Activated naive CD8-positive, alpha-beta T cell treated with anti-CD3 and anti-CD28 coated beads, Interleukin-2, amount 10 ng/mL, durations not matched to agents 7 days and 5 days (primary cell): ENCODE results near the gene SHFL. TPM values are rescaled to one million over a fixed set of nuclear protein-coding genes. Genes with fewer than 3 reads are reported as not detected.

Experiments used
- ATAC-seq: fragments of 150-1000 bp; cut with Tn5 transposase; one replicate; pipeline ENCODE4 v1.10.0; 2021; ENCODE audit warnings: low read depth, moderate library complexity
- POLR2A ChIA-PET: fragments of 350-600 bp; sonication (Branson Sonifier 250); formaldehyde crosslinking; loops from one replicate; lab custom pipeline; 2021; ENCODE audit warnings: antibody characterized with exemption; lab: Charles Lee
- DNase-seq: peaks from one replicate; pipeline ENCODE4 v3.0.0; 2021
- H3K27ac Mint-ChIP-seq: one replicate; pipeline ENCODE4 v1.8.0; 2022; ENCODE audit warnings: mild to moderate bottlenecking, mixed read lengths
- H3K27me3 Mint-ChIP-seq: one replicate; pipeline ENCODE4 v1.8.0; 2022; ENCODE audit warnings: mild to moderate bottlenecking, moderate library complexity, mixed read lengths
- H3K36me3 Mint-ChIP-seq: one replicate; pipeline ENCODE4 v1.8.0; 2021; ENCODE audit warnings: mild to moderate bottlenecking, mixed read lengths
- H3K4me1 Mint-ChIP-seq: one replicate; pipeline ENCODE4 v1.8.0; 2021; ENCODE audit warnings: mixed read lengths
- H3K4me3 Mint-ChIP-seq: one replicate; pipeline ENCODE4 v1.8.0; 2022; ENCODE audit warnings: mild to moderate bottlenecking, moderate library complexity, mixed read lengths
- H3K9me3 Mint-ChIP-seq: one replicate; pipeline ENCODE4 v1.8.0; 2021; ENCODE audit warnings: mixed read lengths
- total RNA-seq, 2 experiments: library from RNA; stranded (reverse); gene quantifications; one replicate each; pipeline ENCODE4 v1.2.3, GENCODE V29; 2021

SHFL gene
- total RNA-seq, 2 experiments from 2014 or later: 118 to 126 TPM

DNA sequence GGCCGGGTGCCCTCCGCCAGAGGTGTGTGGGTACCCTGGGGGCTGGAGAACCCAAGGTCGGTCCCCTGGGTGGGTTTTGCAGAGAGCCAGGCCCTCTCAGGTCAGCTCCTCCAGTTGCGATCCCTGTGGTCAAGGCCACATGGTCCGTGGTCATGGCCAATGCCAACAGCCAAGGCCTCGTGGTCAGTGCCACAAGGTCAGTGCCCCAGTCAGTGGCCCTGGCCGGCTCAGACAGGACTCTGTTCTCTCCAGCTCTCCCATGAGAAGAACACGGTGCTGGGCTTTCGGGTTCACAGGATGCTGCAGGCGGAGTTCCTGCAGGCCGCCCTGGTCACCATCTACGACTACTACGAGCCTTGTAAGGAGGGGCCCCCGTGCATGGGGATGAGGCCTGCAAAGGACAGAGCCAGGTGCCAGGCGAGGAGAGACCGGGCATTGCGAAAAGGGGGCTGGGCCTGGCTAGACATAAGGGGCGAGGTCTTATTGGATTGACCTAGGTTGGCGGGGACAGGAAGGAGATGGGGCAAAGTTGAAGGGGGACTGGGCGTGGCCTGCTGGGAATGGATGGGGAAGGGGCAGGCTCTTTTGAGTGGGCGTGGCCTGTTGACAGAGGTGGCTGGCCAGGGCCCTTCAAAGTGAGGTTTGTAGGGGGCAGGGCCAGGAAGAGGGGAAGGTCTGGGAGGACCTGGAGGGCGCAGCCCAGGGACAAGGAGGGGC lies 15.2 kb upstream of the SHFL start:
- H3K9me3 Mint-ChIP-seq: no peaks in the 10 kb centered on the region
- H3K27ac Mint-ChIP-seq: no peak overlapping the region
- POLR2A ChIA-PET: no interaction called here
- H3K4me3 Mint-ChIP-seq: no peak overlapping the region
- DNase-seq (no peak), ATAC-seq (no peak)
- peaks cover 5% of the 10 kb centered on the region for H3K4me1 Mint-ChIP-seq
- no peaks in the 10 kb centered on the region for H3K36me3 Mint-ChIP-seq
- H3K27me3 Mint-ChIP-seq: peaks cover 16% of the 10 kb centered on the region

DNA sequence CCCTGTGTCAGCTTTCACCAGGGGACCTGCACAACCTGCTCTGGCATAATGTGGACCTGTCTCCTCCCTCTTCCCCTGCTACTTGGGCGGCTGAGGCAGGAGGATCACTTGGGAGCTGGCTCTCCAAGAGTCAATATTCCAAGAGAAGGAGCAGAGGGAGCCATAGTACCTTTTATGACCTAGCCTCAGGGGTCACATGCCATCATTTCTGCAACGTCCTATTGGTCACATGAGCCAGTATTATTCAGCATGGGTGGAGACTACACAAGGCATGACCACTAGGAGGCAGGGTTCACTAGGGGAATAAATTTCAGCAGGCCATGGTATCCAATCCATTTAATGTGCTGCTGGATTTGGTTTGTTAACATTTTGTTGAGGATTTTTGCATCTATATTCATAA lies 12.0 kb upstream of the SHFL start:
- Mint-ChIP-seq H3K36me3 (no peaks in the 10 kb centered on the region), H3K27ac (no peak overlapping the region), H3K4me3 (no peak overlapping the region), H3K27me3 (peaks cover 21% of the 10 kb centered on the region), H3K4me1 (no peaks in the 10 kb centered on the region), H3K9me3 (no peaks in the 10 kb centered on the region)
- POLR2A ChIA-PET: interaction anchor here (1.5 kb wide), 1 partner anchor 38 kb away, joined by 4 read pairs; the partner anchor contains the start of gene P2RY11
- ATAC-seq (peak; percentile 76), DNase-seq (no peak)

DNA sequence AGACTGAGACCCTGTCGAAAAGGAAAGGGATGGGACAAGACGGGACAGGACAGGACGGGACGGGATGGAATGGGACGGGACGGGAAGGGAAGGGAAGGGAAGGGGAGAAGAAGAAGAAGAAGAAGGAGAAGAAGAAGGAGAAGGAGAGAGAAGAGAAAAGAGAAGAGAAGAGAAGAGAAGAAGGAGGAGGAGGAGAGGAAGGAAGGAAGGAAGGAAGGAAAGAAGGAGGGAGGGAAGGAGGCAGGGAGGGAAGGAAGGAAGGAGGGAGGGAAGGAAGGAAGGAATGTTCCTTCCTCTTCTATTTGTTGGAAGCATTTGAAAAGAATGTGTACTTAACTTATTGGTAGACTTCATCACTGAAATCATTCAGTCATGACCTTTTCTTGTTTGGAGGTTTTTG lies 9.6 kb upstream of the SHFL start:
- no peaks in the 10 kb centered on the region for H3K4me1 Mint-ChIP-seq
- no peak overlapping the region for H3K4me3 Mint-ChIP-seq
- POLR2A ChIA-PET: interaction anchor here (0.6 to 1.2 kb wide), 2 partner anchors 37 to 176 kb away, joined by 3 read pairs; no protein-coding TSS in a partner anchor
- ATAC-seq (no peak), DNase-seq (no peak)
- H3K27ac Mint-ChIP-seq: no peak overlapping the region
- H3K36me3 Mint-ChIP-seq: no peaks in the 10 kb centered on the region
- H3K27me3 Mint-ChIP-seq: peaks cover 27% of the 10 kb centered on the region
- H3K9me3 Mint-ChIP-seq: no peaks in the 10 kb centered on the region

DNA sequence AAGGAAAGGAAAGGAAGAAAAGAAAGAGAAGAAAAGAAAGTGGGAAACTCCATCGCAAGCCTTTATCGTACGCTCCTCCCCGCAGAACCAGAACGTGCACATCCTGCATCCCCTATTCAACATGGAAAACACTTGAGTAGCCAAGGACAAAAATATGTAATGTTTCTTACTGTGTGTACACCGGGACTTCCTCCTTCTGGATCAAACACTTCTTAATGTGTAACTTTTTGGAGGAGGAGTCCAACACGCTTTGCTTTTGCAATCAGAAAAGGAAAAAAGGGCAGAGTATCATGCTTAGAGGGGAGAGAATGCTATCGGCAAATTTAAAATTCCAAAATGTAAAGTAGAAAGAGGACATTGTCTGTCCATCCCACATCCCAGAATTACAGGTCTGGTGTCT lies 7.8 kb upstream of the SHFL start:
- POLR2A ChIA-PET: no interaction called here
- Mint-ChIP-seq H3K36me3 (no peaks in the 10 kb centered on the region), H3K27me3 (peaks cover 27% of the 10 kb centered on the region), H3K9me3 (no peaks in the 10 kb centered on the region), H3K4me1 (no peaks in the 10 kb centered on the region), H3K4me3 (no peak overlapping the region), H3K27ac (no peak overlapping the region)
- ATAC-seq (no peak), DNase-seq (no peak)

DNA sequence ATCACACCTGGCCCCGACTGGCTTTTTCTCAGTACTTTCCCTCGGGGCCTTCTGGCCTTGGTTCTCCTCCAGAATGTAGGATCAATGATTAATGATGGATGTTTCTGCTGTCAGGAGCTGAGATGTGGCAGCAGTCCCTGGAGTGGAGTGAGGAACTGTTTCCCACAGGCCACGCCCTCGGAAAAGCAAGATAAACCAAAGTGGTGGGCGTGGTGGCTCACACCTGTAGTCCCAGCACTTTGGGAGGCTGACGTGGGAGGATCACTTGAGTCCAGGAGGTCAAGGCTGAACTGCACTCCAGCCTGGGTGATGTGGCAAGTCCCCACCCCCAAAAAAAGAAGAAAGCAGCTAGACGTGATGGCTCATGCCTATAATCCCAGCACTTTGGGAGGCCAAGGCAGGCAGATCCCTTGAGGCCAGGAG lies 7.1 kb upstream of the SHFL start:
- no peak for DNase-seq
- Mint-ChIP-seq H3K9me3 (no peaks in the 10 kb centered on the region), H3K4me1 (no peaks in the 10 kb centered on the region), H3K36me3 (no peaks in the 10 kb centered on the region), H3K27ac (peak overlapping the region; percentile 21), H3K27me3 (peaks cover 27% of the 10 kb centered on the region), H3K4me3 (no peak overlapping the region)
- POLR2A ChIA-PET: no interaction called here
- ATAC-seq: no peak

DNA sequence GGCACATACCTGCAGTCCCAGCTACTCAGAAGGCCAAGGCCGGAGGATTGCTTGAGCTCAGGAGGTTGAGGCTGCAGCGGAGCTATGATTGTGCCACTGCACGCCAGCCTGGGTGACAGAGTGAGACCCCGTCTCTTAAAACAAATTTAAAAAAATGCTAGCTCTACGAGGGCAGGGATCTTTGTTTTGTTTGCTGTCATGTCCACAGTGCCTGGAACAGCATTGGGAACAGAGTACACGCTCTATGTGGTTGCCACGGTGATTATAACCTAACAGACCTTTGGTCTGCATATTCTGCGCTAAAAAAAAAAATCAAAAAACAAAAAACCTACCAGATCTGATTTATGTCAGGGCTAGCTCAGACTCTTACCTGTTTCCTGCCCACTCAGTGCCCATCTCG lies 2.2 kb upstream of the SHFL start:
- Mint-ChIP-seq H3K9me3 (no peaks in the 10 kb centered on the region), H3K4me3 (no peak overlapping the region), H3K4me1 (peaks cover 11% of the 10 kb centered on the region), H3K27me3 (peaks cover 7% of the 10 kb centered on the region), H3K27ac (no peak overlapping the region), H3K36me3 (peaks cover 12% of the 10 kb centered on the region)
- ATAC-seq: no peak
- POLR2A ChIA-PET: interaction anchor here (0.8 to 1.3 kb wide), 2 partner anchors 12 to 29 kb away, joined by 3 to 4 read pairs; no protein-coding TSS in a partner anchor
- no peak for DNase-seq

DNA sequence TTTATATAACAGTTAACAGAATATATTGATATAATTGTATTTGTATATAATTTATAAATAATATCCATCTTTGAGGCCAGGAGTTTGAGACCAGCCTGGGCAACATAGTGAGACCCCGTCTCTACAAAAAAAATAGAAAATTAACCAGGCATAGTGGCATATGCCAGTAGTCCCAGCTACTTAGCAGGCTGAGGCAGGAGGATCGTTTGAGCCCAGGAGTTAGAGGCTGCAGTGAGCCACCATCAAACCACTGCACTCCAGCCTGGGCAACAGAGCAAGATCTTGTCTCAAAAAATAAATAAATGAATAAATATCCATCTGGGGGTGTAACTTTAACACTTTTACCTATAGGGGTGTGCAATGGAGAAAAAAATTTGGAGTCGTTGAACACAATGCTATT lies 1.3 kb upstream of the SHFL start:
- H3K9me3 Mint-ChIP-seq: no peaks in the 10 kb centered on the region
- H3K27ac Mint-ChIP-seq: peak overlapping the region; percentile 92
- POLR2A ChIA-PET: interaction anchor here (0.8 to 1.5 kb wide), 3 partner anchors 11 to 29 kb away, joined by 3 to 4 read pairs (median 3); partner anchors contain the start of gene ANGPTL6
- H3K4me3 Mint-ChIP-seq: no peak overlapping the region
- DNase-seq: no peak
- peaks cover 7% of the 10 kb centered on the region for H3K27me3 Mint-ChIP-seq
- H3K36me3 Mint-ChIP-seq: peaks cover 19% of the 10 kb centered on the region
- no peak for ATAC-seq
- peaks cover 14% of the 10 kb centered on the region for H3K4me1 Mint-ChIP-seq

DNA sequence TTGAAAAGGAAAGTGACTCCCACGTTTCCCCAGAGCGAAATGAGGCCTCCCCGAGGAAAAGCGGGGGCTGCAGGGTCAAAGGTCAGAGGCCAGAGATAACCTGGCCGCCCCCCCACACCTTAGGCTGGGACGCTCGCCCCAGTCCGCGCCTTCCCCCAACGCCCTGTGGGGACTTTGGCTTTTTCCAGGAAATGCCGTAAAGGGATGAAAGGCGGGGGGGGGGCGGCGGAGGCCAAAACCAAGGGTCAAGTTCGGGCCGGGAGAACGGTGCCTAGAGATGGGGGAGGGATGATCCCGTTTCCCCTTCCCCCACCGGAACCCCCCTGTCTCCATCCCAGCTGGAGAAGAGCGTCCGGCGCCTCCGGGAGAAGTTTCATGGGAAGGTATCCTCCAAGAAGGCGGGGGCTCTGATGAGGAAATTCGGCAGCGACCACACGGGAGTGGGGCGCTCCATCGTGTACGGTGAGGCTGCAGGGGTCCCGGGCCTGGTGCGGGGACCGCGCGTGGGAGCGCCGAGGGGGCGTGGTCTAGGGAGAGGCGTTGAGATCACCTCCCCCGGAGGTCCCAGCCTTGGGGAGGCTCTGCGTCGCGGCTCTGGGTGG lies 575 bp downstream of the SHFL start:
- peak; percentile 21 for ATAC-seq
- peak overlapping the region; percentile 91 for H3K4me3 Mint-ChIP-seq

DNA sequence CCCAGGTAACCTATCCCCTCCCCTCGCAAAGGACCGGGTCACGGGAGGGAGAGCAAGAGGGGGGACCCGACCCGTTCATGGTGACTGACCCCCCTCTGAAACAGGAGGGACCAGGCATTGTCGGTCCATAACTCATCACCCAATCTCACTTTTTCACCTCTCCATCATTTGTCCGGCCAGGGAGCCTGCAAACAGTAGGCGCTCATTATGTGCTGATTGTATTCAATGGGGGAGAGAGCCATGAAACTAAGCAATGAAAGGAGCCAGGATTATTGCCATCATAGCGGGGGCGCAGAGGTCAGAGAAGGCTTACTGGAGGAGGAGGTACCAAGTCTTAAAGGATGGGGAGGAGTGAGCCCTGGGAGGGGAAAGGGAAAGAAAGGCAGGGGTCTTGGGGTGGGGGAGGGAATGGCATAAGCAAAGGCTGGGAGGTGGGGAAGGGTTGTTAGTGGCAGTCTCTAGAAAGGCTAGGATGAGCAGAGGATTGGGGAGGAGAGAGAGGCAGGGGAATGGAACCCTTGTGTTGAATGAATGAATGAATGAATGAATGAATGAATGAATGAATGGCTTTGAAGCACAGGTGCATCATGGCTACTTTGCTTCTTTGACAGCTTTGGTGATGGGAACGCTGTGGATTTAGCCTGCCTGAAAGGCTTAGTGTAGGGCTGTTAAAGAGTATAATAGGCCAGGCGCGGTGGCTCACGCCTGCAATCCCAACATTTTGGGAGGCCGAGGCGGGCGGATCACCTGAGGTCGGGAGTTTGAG lies 1.4 kb downstream of the SHFL start:
- H3K36me3 Mint-ChIP-seq: peaks cover 28% of the 10 kb centered on the region
- H3K27ac Mint-ChIP-seq: peak overlapping the region; percentile 77
- POLR2A ChIA-PET: interaction anchor here (1.2 to 1.5 kb wide), 2 partner anchors 9 to 26 kb away, joined by 3 to 4 read pairs; no protein-coding TSS in a partner anchor
- peaks cover 19% of the 10 kb centered on the region for H3K4me1 Mint-ChIP-seq
- ATAC-seq (no peak), DNase-seq (no peak)
- no peaks in the 10 kb centered on the region for H3K27me3 Mint-ChIP-seq
- peak overlapping the region; percentile 91 for H3K4me3 Mint-ChIP-seq
- no peaks in the 10 kb centered on the region for H3K9me3 Mint-ChIP-seq

More for the DNA sequence above, 575 bp downstream of the SHFL start:
- Mint-ChIP-seq H3K9me3 (no peaks in the 10 kb centered on the region), H3K27me3 (no peaks in the 10 kb centered on the region), H3K36me3 (peaks cover 22% of the 10 kb centered on the region), H3K4me1 (peaks cover 19% of the 10 kb centered on the region), H3K27ac (peak overlapping the region; percentile 77)
- POLR2A ChIA-PET: interaction anchor here (1.2 to 1.5 kb wide), 2 partner anchors 10 to 27 kb away, joined by 3 to 4 read pairs; no protein-coding TSS in a partner anchor
- peak; percentile 69 for DNase-seq

DNA sequence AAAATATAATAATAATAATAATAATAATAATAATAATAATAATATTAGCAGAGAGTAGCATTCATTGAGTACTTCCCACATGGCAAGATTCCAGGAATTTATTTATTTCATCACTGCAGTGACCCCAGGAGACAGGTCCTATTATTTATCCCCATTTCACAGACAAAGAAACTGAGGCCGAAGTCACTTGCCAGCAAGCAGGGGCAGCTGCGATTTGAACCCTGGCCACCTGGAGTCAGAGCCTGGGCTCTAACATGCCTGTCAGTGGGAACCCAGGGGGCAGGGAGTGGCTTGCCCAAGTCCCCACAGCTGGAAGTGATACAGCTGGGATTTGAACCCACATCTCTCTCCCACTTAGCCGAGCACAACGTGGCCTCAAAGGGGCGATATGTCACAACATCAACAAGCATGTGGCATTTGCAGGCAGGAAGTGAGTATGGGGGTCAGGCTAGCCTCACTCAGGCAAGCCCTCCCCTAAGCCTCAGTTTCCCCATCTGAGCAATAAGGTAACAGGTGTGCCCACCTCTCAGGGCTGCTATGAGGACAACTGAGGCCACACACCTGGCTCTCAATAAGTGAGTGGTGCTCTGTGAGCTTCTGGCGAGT lies 2.9 kb downstream of the SHFL start:
- ATAC-seq: no peak
- no peaks in the 10 kb centered on the region for H3K9me3 Mint-ChIP-seq
- DNase-seq: no peak
- H3K27ac Mint-ChIP-seq: peak overlapping the region; percentile 9
- H3K36me3 Mint-ChIP-seq: peaks cover 39% of the 10 kb centered on the region
- peaks cover 19% of the 10 kb centered on the region for H3K4me1 Mint-ChIP-seq
- H3K27me3 Mint-ChIP-seq: no peaks in the 10 kb centered on the region
- H3K4me3 Mint-ChIP-seq: no peak overlapping the region
- POLR2A ChIA-PET: interaction anchor here (1.1 kb wide), 1 partner anchor 16 kb away, joined by 3 read pairs; no protein-coding TSS in a partner anchor

DNA sequence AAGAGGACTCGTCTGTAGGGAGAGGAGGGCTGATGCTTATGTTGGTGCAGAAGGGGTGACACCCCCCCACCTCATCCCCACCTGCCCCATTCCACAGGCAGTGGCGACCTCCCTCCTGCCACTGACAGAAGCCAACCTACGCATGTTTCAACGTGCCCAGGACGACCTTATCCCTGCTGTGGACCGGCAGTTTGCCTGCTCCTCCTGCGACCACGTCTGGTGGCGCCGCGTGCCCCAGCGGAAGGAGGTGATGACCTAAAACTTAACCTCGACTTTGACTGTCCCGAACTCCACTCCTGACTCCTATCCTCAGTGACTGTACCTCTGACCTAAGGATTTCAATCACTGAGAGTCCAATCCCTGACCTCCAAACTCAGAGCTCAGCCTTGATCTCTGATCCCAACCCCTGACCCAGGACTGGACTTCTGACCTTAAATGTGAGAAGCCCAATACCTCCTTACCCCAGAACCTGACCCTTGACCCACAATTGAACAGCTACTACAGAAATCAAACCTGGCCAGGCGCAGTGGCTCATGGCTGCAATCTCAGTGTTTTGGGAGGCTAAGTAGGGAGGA lies 3.8 kb downstream of the SHFL start:
- no peak overlapping the region for H3K4me3 Mint-ChIP-seq
- no peaks in the 10 kb centered on the region for H3K27me3 Mint-ChIP-seq
- no peak for DNase-seq
- no peak for ATAC-seq
- peak overlapping the region; percentile 56 for H3K27ac Mint-ChIP-seq
- no peaks in the 10 kb centered on the region for H3K9me3 Mint-ChIP-seq
- POLR2A ChIA-PET: interaction anchor here (0.6 to 1.7 kb wide), 5 partner anchors 12 to 627 kb away, joined by 3 to 7 read pairs (median 5); partner anchors contain the start of gene P2RY11
- H3K36me3 Mint-ChIP-seq: peaks cover 45% of the 10 kb centered on the region
- H3K4me1 Mint-ChIP-seq: peaks cover 19% of the 10 kb centered on the region

DNA sequence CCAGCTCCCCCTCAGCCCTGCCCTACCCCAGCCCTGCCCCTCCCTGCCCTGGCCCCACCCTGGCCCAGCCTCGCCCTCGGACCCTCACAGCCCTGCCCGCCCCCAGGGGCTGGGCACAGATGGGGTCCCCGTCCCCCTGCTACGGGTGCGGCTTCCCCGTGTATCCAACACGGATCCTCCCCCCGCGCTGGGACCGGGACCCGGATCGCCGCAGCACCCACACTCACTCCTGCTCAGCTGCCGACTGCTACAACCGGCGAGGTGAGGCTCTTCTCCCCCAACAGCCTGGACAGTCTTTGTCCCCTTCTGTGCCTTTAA lies 5.2 kb downstream of the SHFL start:
- POLR2A ChIA-PET: interaction anchor here (1.2 to 1.7 kb wide), 2 partner anchors 20 to 22 kb away, joined by 4 to 5 read pairs; partner anchors contain the start of gene P2RY11
- no peak for DNase-seq
- no peak for ATAC-seq
- Mint-ChIP-seq H3K27ac (peak overlapping the region; percentile 18), H3K4me3 (no peak overlapping the region), H3K4me1 (peaks cover 16% of the 10 kb centered on the region), H3K36me3 (peaks cover 49% of the 10 kb centered on the region), H3K9me3 (peaks cover 2% of the 10 kb centered on the region), H3K27me3 (no peaks in the 10 kb centered on the region)
